ENCODE data around the gene ADAM22.

Gene ADAM22

DNA sequence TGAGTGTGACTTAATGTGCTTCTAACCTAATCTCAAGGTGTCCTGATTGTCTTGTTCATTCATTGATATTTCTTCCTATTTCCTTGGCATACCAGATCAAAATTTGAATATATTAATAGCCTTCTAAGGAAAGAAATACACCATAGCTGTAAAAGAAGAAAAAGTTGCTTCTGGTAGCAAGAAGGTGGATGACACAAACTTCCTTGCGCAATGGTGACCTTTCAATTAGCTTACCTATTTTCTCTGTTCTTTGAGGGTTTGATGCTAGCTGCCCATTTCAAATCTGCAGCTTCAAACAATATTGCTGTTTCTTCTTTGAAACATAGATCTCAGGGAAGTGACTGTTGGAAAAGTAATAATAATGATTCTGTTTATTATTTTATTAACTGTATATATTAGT is 108.8 kb downstream of the ADAM22 start:
- H2BK120ac ChIP-seq (ENCODE audit: insufficient read depth, low read length, poor library complexity) = no peak overlapping the region
- H3K79me1 ChIP-seq (ENCODE audit: low read length) = no peaks in the 10 kb centered on the region
- no peak overlapping the region for H2AK5ac ChIP-seq (ENCODE audit: low read length)
- H3K27me3 ChIP-seq (ENCODE audit: insufficient read depth, low read length) = no peaks in the 10 kb centered on the region
- no peak overlapping the region for H2BK5ac ChIP-seq (ENCODE audit: low read depth, low read length, poor library complexity)
- H4K91ac ChIP-seq (ENCODE audit: low read depth, low read length) = no peak overlapping the region
- no peak overlapping the region for H3K4me2 ChIP-seq (ENCODE audit: low read length)
- H3K27ac ChIP-seq (ENCODE audit: low read depth, low read length) = no peak overlapping the region
- H3K36me3 ChIP-seq (ENCODE audit: control insufficient read depth in 1 of 2, insufficient read depth in 2 of 2, low read length in 2 of 2) = no peaks in the 10 kb centered on the region
- H4K12ac ChIP-seq (ENCODE audit: low read depth, low read length) = no peak overlapping the region
- no peaks in the 10 kb centered on the region for H3K4me1 ChIP-seq (ENCODE audit: control insufficient read depth in 1 of 2, insufficient read depth in 2 of 2, low read length in 2 of 2)
- H3K14ac ChIP-seq (ENCODE audit: low read length) = no peak overlapping the region
- H3K18ac ChIP-seq (ENCODE audit: low read length) = no peak overlapping the region
- H4K8ac ChIP-seq (ENCODE audit: low read depth, low read length) = no peak overlapping the region
- no peaks in the 10 kb centered on the region for H3K9me3 ChIP-seq (ENCODE audit: insufficient read depth, low read depth, low read length)
- H2AFZ ChIP-seq (ENCODE audit: insufficient read depth, low read length, poor library complexity) = no peak overlapping the region
- no peaks in the 10 kb centered on the region for H3K79me2 ChIP-seq (ENCODE audit: control insufficient read depth, insufficient read depth, low read length, poor library complexity)
- no peak overlapping the region for H3K4ac ChIP-seq (ENCODE audit: low read depth, low read length)
- DNase-seq = no peak
- no peak overlapping the region for H3K9ac ChIP-seq (ENCODE audit: low read length)
- no peak overlapping the region for H2BK12ac ChIP-seq (ENCODE audit: low read length)
- H3K23ac ChIP-seq (ENCODE audit: low read length) = no peak overlapping the region
- H3K4me3 ChIP-seq (ENCODE audit: low read depth, low read length) = no peak overlapping the region
- WGBS (ENCODE audit: extremely low coverage, insufficient coverage, insufficient read length) = no CpG with 5 or more reads among the region's 1 CpG

DNA sequence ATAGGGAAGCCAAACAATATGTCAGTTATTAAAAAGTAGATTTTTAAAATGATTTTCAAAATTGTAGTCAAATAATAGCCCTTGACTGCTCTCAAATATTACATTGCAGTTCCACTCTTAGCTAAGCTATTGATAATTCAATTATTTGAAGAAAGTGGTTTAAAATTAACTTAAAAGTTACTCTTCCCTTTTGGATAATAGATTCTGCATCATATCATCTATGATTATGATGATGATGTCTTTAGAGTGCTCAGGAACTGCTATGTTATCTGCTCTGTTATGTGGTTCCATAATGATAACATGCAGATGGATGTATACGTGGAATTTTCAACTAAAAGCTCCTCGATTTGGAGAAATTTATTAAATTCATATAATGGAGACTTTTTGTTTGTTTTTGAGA is 110.0 kb downstream of the ADAM22 start:
- Histone ChIP-seq H2AFZ (ENCODE audit: insufficient read depth, low read length, poor library complexity) (no peak overlapping the region), H3K27ac (ENCODE audit: low read depth, low read length) (no peak overlapping the region), H4K8ac (ENCODE audit: low read depth, low read length) (no peak overlapping the region), H3K23ac (ENCODE audit: low read length) (no peak overlapping the region), H4K91ac (ENCODE audit: low read depth, low read length) (no peak overlapping the region), H3K79me2 (ENCODE audit: control insufficient read depth, insufficient read depth, low read length, poor library complexity) (no peaks in the 10 kb centered on the region), H2AK5ac (ENCODE audit: low read length) (no peak overlapping the region), H3K18ac (ENCODE audit: low read length) (no peak overlapping the region), H3K4me3 (ENCODE audit: low read depth, low read length) (no peak overlapping the region), H3K14ac (ENCODE audit: low read length) (no peak overlapping the region), H3K4me1 (ENCODE audit: control insufficient read depth in 1 of 2, insufficient read depth in 2 of 2, low read length in 2 of 2) (no peaks in the 10 kb centered on the region), H2BK120ac (ENCODE audit: insufficient read depth, low read length, poor library complexity) (no peak overlapping the region), H3K27me3 (ENCODE audit: insufficient read depth, low read length) (no peaks in the 10 kb centered on the region), H3K79me1 (ENCODE audit: low read length) (no peaks in the 10 kb centered on the region), H3K4ac (ENCODE audit: low read depth, low read length) (no peak overlapping the region), H2BK5ac (ENCODE audit: low read depth, low read length, poor library complexity) (no peak overlapping the region), H3K4me2 (ENCODE audit: low read length) (no peak overlapping the region), H2BK12ac (ENCODE audit: low read length) (no peak overlapping the region), H4K12ac (ENCODE audit: low read depth, low read length) (no peak overlapping the region), H3K9me3 (ENCODE audit: insufficient read depth, low read depth, low read length) (no peaks in the 10 kb centered on the region), H3K9ac (ENCODE audit: low read length) (no peak overlapping the region), H3K36me3 (ENCODE audit: control insufficient read depth in 1 of 2, insufficient read depth in 2 of 2, low read length in 2 of 2) (no peaks in the 10 kb centered on the region)
- WGBS (ENCODE audit: extremely low coverage, insufficient coverage, insufficient read length) = no CpG with 5 or more reads among the region's 2 CpGs
- DNase-seq = no peak

DNA sequence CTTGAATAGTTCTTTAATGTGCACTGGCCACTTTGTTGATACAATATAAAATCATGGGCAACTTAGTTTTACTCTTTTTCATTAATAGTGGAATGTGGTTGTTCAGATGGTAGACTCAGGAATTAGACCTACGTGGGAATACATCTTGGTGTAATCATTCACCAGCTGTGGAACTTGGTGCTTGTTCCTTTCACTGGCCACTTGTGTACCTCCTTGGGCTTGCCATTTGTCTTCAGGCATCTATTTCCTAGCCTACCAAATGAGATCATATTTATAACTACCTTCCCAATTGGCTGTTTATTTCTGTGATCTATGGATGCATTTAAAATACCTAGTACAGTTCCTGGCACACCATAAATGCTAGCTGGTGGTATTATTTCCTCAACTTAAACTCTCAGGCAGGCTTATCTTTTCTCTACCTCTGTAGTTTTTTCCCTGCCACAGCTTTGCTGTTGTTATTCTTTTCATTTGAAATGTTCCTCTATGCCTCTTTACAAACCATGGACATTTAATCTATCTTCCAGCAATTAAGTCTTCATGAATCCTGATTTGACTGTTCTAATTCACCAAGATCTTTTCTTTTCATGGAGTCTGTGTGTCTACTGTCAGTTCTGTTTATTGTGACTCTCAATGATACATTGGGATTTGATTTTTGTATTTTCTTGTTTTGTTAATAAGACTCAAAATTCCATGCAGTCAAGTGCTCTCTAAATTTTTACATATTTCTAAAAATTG is 113.0 kb downstream of the ADAM22 start:
- WGBS (ENCODE audit: extremely low coverage, insufficient coverage, insufficient read length) = no CpG with 5 or more reads among the region's 1 CpG
- Histone ChIP-seq H3K9me3 (ENCODE audit: insufficient read depth, low read depth, low read length) (no peaks in the 10 kb centered on the region), H3K27me3 (ENCODE audit: insufficient read depth, low read length) (no peaks in the 10 kb centered on the region), H2BK12ac (ENCODE audit: low read length) (no peak overlapping the region), H3K79me1 (ENCODE audit: low read length) (no peaks in the 10 kb centered on the region), H4K12ac (ENCODE audit: low read depth, low read length) (no peak overlapping the region), H3K9ac (ENCODE audit: low read length) (no peak overlapping the region), H3K23ac (ENCODE audit: low read length) (no peak overlapping the region), H3K36me3 (ENCODE audit: control insufficient read depth in 1 of 2, insufficient read depth in 2 of 2, low read length in 2 of 2) (no peaks in the 10 kb centered on the region), H3K4me1 (ENCODE audit: control insufficient read depth in 1 of 2, insufficient read depth in 2 of 2, low read length in 2 of 2) (no peaks in the 10 kb centered on the region), H3K18ac (ENCODE audit: low read length) (no peak overlapping the region), H3K14ac (ENCODE audit: low read length) (no peak overlapping the region), H2AK5ac (ENCODE audit: low read length) (no peak overlapping the region), H3K4me2 (ENCODE audit: low read length) (no peak overlapping the region), H3K79me2 (ENCODE audit: control insufficient read depth, insufficient read depth, low read length, poor library complexity) (no peaks in the 10 kb centered on the region), H2AFZ (ENCODE audit: insufficient read depth, low read length, poor library complexity) (no peak overlapping the region), H2BK5ac (ENCODE audit: low read depth, low read length, poor library complexity) (no peak overlapping the region), H4K91ac (ENCODE audit: low read depth, low read length) (no peak overlapping the region), H4K8ac (ENCODE audit: low read depth, low read length) (no peak overlapping the region), H3K4me3 (ENCODE audit: low read depth, low read length) (no peak overlapping the region), H3K4ac (ENCODE audit: low read depth, low read length) (no peak overlapping the region), H3K27ac (ENCODE audit: low read depth, low read length) (no peak overlapping the region), H2BK120ac (ENCODE audit: insufficient read depth, low read length, poor library complexity) (no peak overlapping the region)
- no peak for DNase-seq

DNA sequence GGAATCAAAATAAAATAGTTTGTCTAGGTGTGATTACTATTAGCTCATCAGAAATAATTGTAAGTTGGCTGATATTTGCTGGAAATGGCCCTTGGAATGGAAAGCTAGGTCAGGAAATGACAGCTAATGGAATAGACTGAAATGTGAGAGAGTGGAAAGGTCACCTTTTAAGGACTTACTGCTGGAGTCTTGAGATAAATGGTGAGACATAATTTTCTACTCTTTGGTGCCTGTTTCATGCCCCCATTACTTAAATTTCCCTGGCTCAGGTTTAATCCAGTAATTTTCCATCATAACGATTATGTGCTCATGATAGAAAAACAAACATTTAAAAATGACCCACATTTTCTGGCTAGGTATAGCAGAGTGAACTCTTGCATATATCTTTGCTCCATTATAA is 123.6 kb downstream of the ADAM22 start:
- Histone ChIP-seq H2BK5ac (ENCODE audit: low read depth, low read length, poor library complexity) (no peak overlapping the region), H3K18ac (ENCODE audit: low read length) (no peak overlapping the region), H3K9me3 (ENCODE audit: insufficient read depth, low read depth, low read length) (no peaks in the 10 kb centered on the region), H3K27ac (ENCODE audit: low read depth, low read length) (no peak overlapping the region), H3K9ac (ENCODE audit: low read length) (no peak overlapping the region), H4K8ac (ENCODE audit: low read depth, low read length) (no peak overlapping the region), H3K4me1 (ENCODE audit: control insufficient read depth in 1 of 2, insufficient read depth in 2 of 2, low read length in 2 of 2) (no peaks in the 10 kb centered on the region), H3K14ac (ENCODE audit: low read length) (no peak overlapping the region), H3K4me3 (ENCODE audit: low read depth, low read length) (no peak overlapping the region), H3K4ac (ENCODE audit: low read depth, low read length) (no peak overlapping the region), H3K27me3 (ENCODE audit: insufficient read depth, low read length) (no peaks in the 10 kb centered on the region), H4K91ac (ENCODE audit: low read depth, low read length) (no peak overlapping the region), H3K79me2 (ENCODE audit: control insufficient read depth, insufficient read depth, low read length, poor library complexity) (no peaks in the 10 kb centered on the region), H3K23ac (ENCODE audit: low read length) (no peak overlapping the region), H2AK5ac (ENCODE audit: low read length) (no peak overlapping the region), H2BK120ac (ENCODE audit: insufficient read depth, low read length, poor library complexity) (no peak overlapping the region), H4K12ac (ENCODE audit: low read depth, low read length) (no peak overlapping the region), H3K36me3 (ENCODE audit: control insufficient read depth in 1 of 2, insufficient read depth in 2 of 2, low read length in 2 of 2) (no peaks in the 10 kb centered on the region), H3K4me2 (ENCODE audit: low read length) (no peak overlapping the region), H2BK12ac (ENCODE audit: low read length) (no peak overlapping the region), H3K79me1 (ENCODE audit: low read length) (no peaks in the 10 kb centered on the region), H2AFZ (ENCODE audit: insufficient read depth, low read length, poor library complexity) (no peak overlapping the region)
- no CpG with 5 or more reads among the region's 1 CpG for WGBS (ENCODE audit: extremely low coverage, insufficient coverage, insufficient read length)
- DNase-seq = no peak
